Measurements from ENCODE around the gene CASQ1. TPM values are rescaled to one million over a fixed set of nuclear protein-coding genes. Genes with fewer than 3 reads are reported as not detected.

The CASQ1 gene
- total RNA-seq, 3 donors from 2014 or later (not counting 1 experiment from before 2014, with no cell fraction given), result not detected

DNA sequence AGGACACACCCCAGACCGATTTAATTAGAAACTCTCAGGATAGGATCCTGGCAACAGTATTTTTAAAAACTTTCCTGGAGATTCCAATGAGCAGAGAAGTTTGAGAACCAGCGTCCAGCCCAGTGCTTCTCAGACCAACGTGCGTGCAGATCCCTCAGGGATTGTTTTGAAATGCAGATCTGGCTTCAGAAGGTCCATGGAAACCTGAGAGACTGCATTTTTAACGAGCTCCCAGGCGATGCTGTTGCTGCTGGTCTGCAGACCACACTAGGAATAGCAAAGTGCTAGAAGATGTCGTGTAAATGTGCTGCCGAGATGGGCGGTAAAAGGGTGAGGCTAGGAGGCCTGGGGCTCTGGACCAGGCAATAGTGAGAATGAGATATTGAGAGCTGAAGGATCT is 18.4 kb upstream of the CASQ1 start:
- Histone ChIP-seq H3K4me1 (ENCODE audit: control insufficient read depth, insufficient read depth, low read length) (peaks cover 16% of the 10 kb centered on the region), H3K27ac (ENCODE audit: low read length) (no peak overlapping the region), H3K27me3 (ENCODE audit: control insufficient read depth, insufficient read depth, low read length) (peaks cover 4% of the 10 kb centered on the region), H3K9me3 (ENCODE audit: control insufficient read depth, insufficient read depth, low read length) (no peaks in the 10 kb centered on the region), H3K36me3 (ENCODE audit: control insufficient read depth, insufficient read depth, low read length) (no peaks in the 10 kb centered on the region), H3K4me3 (ENCODE audit: low read length) (no peak overlapping the region)
- WGBS (ENCODE audit: insufficient coverage), result 88% methylated on average over 9 of the region's 9 CpGs
- DNase-seq (no peak), ATAC-seq (no peak)
- no peak overlapping the region for H3K4me3 Mint-ChIP-seq
- H3K27ac Mint-ChIP-seq, result no peak overlapping the region
- H3K36me3 Mint-ChIP-seq, result no peaks in the 10 kb centered on the region
- no peaks in the 10 kb centered on the region for H3K9me3 Mint-ChIP-seq
- H3K4me1 Mint-ChIP-seq, result peaks cover 9 to 12% of the 10 kb centered on the region in 2 donors
- TF ChIP-seq, protein P1, sequence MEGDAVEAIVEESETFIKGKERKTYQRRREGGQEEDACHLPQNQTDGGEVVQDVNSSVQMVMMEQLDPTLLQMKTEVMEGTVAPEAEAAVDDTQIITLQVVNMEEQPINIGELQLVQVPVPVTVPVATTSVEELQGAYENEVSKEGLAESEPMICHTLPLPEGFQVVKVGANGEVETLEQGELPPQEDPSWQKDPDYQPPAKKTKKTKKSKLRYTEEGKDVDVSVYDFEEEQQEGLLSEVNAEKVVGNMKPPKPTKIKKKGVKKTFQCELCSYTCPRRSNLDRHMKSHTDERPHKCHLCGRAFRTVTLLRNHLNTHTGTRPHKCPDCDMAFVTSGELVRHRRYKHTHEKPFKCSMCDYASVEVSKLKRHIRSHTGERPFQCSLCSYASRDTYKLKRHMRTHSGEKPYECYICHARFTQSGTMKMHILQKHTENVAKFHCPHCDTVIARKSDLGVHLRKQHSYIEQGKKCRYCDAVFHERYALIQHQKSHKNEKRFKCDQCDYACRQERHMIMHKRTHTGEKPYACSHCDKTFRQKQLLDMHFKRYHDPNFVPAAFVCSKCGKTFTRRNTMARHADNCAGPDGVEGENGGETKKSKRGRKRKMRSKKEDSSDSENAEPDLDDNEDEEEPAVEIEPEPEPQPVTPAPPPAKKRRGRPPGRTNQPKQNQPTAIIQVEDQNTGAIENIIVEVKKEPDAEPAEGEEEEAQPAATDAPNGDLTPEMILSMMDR (IDR thresholded peaks at IDR 0.05), result no peak
- peaks cover 13 to 28% of the 10 kb centered on the region in 2 donors for H3K27me3 Mint-ChIP-seq (ENCODE audit: low read depth in 2 of 2)
- intact Hi-C loops (cut with micrococcal nuclease), result no loop called here

DNA sequence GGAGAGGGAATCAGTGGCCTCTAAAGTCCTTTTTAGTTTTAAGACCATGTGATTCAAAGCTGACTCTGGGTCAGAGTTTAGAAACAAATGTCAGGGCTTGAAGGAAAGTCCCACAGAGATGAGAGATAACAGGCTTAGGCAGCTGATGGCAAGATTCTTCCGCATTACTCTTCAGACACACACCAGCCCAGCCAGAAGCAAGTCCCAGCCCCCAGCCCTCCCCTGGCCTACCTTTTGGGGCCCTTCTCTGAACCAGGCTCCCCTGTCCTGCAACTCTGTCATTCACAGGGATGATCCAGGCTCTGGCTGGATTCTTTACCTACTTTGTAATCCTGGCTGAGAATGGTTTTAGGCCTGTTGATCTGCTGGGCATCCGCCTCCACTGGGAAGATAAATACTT is 13.1 kb upstream of the CASQ1 start:
- WGBS (ENCODE audit: insufficient coverage), result 86% methylated on average over 2 of the region's 2 CpGs
- Histone ChIP-seq H3K36me3 (ENCODE audit: control insufficient read depth, insufficient read depth, low read length) (no peaks in the 10 kb centered on the region), H3K4me3 (ENCODE audit: low read length) (no peak overlapping the region), H3K9me3 (ENCODE audit: control insufficient read depth, insufficient read depth, low read length) (no peaks in the 10 kb centered on the region), H3K27me3 (ENCODE audit: control insufficient read depth, insufficient read depth, low read length) (no peaks in the 10 kb centered on the region), H3K27ac (ENCODE audit: low read length) (no peak overlapping the region), H3K4me1 (ENCODE audit: control insufficient read depth, insufficient read depth, low read length) (no peaks in the 10 kb centered on the region)
- ATAC-seq, result no peak
- H3K4me3 Mint-ChIP-seq, result no peak overlapping the region
- H3K36me3 Mint-ChIP-seq, result no peaks in the 10 kb centered on the region
- DNase-seq, result no peak
- intact Hi-C loops (cut with micrococcal nuclease), result no loop called here
- no peaks in the 10 kb centered on the region for H3K9me3 Mint-ChIP-seq
- peaks cover 8 to 44% of the 10 kb centered on the region in 2 donors for H3K27me3 Mint-ChIP-seq (ENCODE audit: low read depth in 2 of 2)
- TF ChIP-seq, protein P1 (IDR thresholded peaks at IDR 0.05), result no peak
- no peaks in the 10 kb centered on the region for H3K4me1 Mint-ChIP-seq
- no peak overlapping the region for H3K27ac Mint-ChIP-seq

DNA sequence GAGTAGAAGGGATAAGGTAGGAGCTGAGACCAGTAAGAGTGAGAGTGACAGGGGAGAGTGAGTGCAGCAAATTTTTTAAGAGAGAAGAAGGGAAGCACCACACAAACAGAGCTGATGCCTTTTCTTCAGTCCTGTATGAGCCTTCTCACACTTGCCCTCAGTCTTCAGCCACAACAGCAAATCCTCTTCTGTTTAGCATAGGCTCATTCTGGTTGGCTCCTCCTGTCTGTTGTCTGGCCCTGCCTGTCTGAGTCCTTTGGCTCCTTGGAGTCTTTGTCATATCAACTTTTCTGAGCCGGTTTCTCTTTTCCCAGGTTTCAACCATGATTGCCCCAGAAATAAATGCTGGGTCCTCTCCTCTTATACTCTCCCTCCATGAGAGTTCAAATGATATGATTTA is 12.7 kb upstream of the CASQ1 start:
- TF ChIP-seq, protein P1 (IDR thresholded peaks at IDR 0.05), result no peak
- H3K9me3 ChIP-seq (ENCODE audit: control insufficient read depth, insufficient read depth, low read length), result no peaks in the 10 kb centered on the region
- H3K27ac ChIP-seq (ENCODE audit: low read length), result no peak overlapping the region
- Mint-ChIP-seq H3K4me3 (no peak overlapping the region), H3K27ac (no peak overlapping the region), H3K4me1 (no peaks in the 10 kb centered on the region), H3K36me3 (no peaks in the 10 kb centered on the region), H3K9me3 (no peaks in the 10 kb centered on the region), H3K27me3 (ENCODE audit: low read depth in 2 of 2) (peaks cover 8 to 44% of the 10 kb centered on the region in 2 donors)
- no peak for ATAC-seq
- DNase-seq, result no peak
- H3K27me3 ChIP-seq (ENCODE audit: control insufficient read depth, insufficient read depth, low read length), result no peaks in the 10 kb centered on the region
- H3K4me1 ChIP-seq (ENCODE audit: control insufficient read depth, insufficient read depth, low read length), result no peaks in the 10 kb centered on the region
- 100% methylated on average over 1 of the region's 1 CpG for WGBS (ENCODE audit: insufficient coverage)
- H3K36me3 ChIP-seq (ENCODE audit: control insufficient read depth, insufficient read depth, low read length), result no peaks in the 10 kb centered on the region
- intact Hi-C loops (cut with micrococcal nuclease), result no loop called here
- H3K4me3 ChIP-seq (ENCODE audit: low read length), result no peak overlapping the region

DNA sequence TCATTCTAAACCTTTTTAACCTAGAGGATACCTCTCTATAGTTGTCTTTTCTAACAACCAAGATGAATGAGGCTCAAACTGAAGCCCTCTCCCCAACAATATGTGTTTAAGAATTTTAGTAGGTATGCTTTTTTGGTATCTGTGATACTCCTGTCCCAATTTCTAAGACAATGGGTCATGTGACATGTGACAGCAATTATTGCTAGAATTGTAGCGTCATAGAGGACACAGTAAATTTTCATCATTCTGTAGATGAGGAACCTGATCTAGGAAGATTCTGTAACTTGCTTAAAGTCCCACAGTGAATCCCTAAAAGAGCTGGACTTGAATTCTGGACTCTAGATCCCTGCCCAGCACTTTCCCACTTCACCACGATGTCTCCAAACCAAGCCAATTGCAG is 11.6 kb upstream of the CASQ1 start:
- no peak overlapping the region for H3K4me3 ChIP-seq (ENCODE audit: low read length)
- ATAC-seq, result no peak
- WGBS (ENCODE audit: insufficient coverage), result 96% methylated on average over 2 of the region's 2 CpGs
- Mint-ChIP-seq H3K36me3 (no peaks in the 10 kb centered on the region), H3K9me3 (no peaks in the 10 kb centered on the region), H3K27ac (no peak overlapping the region), H3K27me3 (ENCODE audit: low read depth in 2 of 2) (peaks cover 8 to 37% of the 10 kb centered on the region in 2 donors), H3K4me3 (no peak overlapping the region), H3K4me1 (no peaks in the 10 kb centered on the region)
- H3K36me3 ChIP-seq (ENCODE audit: control insufficient read depth, insufficient read depth, low read length), result no peaks in the 10 kb centered on the region
- intact Hi-C loops (cut with micrococcal nuclease), result no loop called here
- H3K27me3 ChIP-seq (ENCODE audit: control insufficient read depth, insufficient read depth, low read length), result no peaks in the 10 kb centered on the region
- DNase-seq, result no peak
- H3K27ac ChIP-seq (ENCODE audit: low read length), result no peak overlapping the region
- H3K4me1 ChIP-seq (ENCODE audit: control insufficient read depth, insufficient read depth, low read length), result no peaks in the 10 kb centered on the region
- H3K9me3 ChIP-seq (ENCODE audit: control insufficient read depth, insufficient read depth, low read length), result no peaks in the 10 kb centered on the region
- TF ChIP-seq, protein P1 (IDR thresholded peaks at IDR 0.05), result no peak

All from natural killer cell (primary cell).